ENCODE measurements around the gene COL4A2.

Gene COL4A2

DNA sequence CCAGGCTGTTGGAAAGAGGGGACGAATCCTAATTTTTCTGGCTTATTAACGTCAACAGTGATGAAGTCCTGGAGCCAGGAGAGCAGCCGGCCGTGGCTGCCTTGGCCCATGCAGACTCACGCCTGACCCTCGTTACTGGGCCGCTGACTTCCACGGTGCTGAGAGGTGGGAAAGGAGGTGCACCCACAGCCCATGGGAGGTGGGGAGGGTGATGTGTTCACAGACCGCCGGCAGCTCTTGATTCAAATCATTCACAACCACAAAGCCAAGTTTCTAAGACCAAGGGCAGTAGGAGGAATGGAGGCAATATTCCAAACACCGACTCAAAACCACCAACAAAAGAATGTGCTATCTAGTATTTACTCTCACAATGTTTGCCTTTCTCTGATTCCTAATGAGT lies 24.3 kb downstream of the COL4A2 start:
- no peak for DNase-seq (ENCODE audit: low read depth, low spot score)
- no peak overlapping the region for H3K4me3 ChIP-seq (ENCODE audit: low read length)

DNA sequence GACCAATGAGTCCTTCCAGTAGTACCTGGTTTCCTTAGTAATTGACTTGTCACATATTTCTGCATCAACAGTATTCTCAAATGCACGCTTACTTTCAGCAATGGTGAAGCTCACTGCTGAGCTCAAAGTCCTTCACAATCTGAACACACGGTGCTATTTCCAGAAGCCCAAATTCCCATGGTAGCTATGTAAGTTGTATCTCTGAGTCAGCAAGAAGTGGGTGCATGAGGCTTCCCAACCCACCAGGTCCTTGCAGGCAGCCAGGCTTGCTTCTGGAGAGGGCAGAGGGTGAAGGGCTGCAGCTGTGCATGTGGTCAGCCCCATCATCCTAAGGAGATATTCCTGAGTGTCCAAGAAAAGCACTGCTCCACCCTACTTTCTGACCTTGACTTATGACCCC lies 25.7 kb downstream of the COL4A2 start:
- no peak overlapping the region for H3K4me3 ChIP-seq (ENCODE audit: low read length)
- no peak for DNase-seq (ENCODE audit: low read depth, low spot score)

DNA sequence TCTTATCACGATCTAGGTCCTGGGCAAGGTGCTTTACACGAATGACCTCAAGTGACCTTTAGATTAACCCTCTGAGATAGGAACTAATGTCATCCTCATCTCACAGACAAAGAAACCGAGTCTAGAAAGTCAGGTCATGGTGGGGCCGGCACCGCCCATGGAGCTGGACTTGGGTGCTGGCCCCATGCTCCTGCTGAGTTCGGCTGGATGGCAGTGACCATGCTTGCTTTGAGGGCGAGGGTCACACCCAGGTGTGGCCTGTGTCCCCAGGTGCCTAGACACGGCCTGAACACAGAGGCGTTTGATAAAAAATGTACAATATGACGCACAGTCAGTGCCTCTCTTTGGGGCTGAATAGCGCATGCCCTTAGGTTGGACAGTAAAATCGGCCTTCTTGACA lies 26.8 kb downstream of the COL4A2 start:
- no peak for DNase-seq (ENCODE audit: low read depth, low spot score)
- no peak overlapping the region for H3K4me3 ChIP-seq (ENCODE audit: low read length)

DNA sequence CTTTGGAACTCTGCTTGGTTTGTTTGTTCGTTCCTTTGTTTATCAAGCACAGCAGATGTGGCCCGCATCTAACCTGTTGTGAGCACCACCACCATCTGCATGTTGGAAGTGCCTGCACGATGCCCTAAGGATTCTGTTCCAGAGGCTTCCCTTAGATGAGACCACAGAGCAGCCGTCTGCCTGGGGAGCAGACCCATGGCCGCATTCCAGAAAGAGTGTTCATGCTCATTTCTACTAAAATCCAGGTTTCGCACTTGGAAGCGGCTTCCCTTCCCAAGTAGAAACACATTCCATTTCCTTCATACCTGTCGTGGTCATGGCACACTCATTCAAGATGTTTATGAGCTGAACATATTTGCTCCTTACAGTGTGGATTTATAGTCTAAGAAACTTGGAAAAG lies 27.2 kb downstream of the COL4A2 start:
- no peak for DNase-seq (ENCODE audit: low read depth, low spot score)

DNA sequence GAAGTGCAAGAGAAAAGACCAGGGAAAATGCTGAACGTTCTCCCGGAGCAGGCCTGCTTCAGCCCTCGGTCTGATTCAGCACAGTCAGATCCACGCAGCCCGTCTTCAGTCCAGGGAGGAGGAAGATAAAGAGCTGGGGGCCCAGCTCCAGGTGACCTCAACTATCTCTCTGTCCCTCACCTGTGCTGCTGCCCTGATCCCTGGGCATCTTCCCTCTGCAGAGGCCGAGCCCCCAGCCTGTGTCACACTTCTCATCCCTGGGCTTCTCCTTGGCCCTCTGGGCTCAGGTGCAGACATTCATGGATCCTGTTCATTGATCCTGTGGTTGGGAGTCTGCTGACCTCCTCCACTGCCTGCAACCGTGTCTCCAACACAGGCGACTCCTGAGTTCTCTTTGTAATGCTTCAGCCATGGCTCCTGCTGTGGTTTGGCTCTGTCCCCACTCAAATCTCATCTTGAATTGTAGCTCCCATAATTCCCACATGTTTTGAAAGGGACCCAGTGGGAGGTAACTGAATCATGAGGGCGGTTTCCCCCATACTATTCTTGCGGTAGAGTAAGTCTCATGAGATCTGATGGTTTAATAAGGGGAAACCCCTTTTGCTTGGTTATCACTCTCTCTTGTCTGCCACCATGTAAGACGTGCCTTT lies 27.9 kb downstream of the COL4A2 start:
- no peak overlapping the region for H3K4me3 ChIP-seq (ENCODE audit: low read length)
- no peak for DNase-seq (ENCODE audit: low read depth, low spot score)

More for the DNA sequence above, 27.2 kb downstream of the COL4A2 start:
- H3K4me3 ChIP-seq (ENCODE audit: low read length) = no peak overlapping the region

DNA sequence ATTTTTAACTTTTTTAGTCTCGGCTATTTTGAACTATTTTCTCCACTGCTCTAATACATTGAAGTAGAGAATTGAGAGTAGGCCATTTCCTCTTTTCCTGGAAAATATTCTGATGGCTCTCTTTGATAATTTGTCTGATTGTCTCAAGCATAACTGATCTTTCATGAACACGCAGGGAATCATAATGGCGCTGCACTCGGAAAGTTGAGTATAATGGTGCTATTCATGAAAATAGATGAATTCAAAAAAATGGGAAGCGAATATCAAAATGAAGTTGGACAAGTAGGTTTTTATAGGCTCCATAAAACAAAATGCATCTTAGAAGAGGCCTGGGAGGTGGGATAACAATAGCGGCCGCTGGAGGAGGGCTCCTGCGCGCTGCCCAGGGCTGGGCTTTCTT lies 29.0 kb downstream of the COL4A2 start:
- no peak overlapping the region for H3K4me3 ChIP-seq (ENCODE audit: low read length)
- no peak for DNase-seq (ENCODE audit: low read depth, low spot score)

DNA sequence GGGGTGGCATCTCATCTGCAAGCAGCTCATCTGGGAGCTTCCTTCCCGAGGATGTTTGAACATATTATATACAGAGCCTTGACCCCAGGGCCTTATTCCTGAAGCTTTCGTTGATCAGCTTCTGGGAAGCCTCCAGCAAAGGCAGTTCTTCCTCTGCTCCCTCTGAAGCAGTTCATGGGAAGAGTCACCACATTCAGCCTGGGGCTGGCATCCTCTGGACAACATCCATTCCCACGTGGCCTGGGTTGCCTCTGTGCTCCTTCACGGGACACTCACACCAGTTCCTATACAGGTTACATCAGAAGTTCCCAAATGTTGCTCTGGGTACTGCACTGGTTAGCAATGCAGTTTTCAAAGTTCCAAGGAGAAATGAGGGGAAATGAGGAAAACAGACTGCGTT lies 29.6 kb downstream of the COL4A2 start:
- no peak overlapping the region for H3K4me3 ChIP-seq (ENCODE audit: low read length)
- no peak for DNase-seq (ENCODE audit: low read depth, low spot score)

DNA sequence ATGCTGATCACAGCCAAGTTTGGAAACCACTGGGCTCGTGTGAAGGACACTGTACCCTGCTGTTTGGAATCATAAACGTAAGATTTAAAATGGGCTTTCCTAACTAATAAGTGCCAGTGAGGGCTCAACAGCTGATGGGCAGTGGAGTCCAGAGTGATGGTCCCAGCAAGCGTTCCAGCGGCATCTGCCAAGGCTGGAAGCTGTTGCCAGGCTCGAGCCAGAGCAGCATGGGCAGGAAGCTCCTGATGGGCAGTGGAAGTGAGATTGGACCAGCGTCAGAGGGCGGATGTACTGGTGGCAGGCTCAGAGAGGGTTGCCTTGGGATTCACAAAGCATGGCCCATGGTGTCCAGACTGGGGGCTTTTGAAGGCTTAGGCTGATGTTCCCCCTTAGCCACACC lies 30.2 kb downstream of the COL4A2 start:
- DNase-seq (ENCODE audit: low read depth, low spot score) = no peak
- H3K4me3 ChIP-seq (ENCODE audit: low read length) = no peak overlapping the region

DNA sequence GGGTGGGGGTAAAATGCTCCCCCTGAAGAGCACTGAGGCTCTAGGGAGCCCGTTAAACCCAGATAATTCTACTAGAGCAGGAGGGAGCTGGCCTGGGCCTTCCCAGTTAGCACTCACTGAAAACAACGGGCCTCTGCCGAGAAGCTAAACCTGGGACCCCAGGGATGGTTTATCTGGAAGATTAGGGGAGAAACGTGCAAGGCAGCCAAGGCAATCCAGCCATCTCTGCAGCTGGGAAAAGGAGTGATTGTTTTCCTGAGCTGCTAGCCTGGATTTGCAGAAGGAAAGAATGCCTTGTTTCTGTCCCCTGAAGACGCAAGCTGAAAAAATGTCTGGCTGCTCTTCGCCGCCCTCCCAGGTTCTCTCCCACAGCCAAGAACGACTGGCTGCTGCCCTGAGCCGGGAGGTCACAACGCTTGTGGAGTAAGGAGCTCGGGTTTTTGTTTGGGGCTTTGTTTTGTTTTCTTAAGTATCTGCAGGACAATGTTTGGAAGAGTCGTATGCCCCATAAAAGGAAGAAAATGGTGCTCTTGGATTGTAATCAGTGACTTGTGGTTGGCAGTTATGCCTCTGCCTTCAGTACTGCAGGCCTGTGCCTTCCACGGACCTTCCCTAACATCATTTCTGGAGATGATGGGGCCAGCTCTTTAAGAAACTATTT lies 31.5 kb downstream of the COL4A2 start:
- H3K4me3 ChIP-seq (ENCODE audit: low read length) = no peak overlapping the region
- no peak for DNase-seq (ENCODE audit: low read depth, low spot score)

DNA sequence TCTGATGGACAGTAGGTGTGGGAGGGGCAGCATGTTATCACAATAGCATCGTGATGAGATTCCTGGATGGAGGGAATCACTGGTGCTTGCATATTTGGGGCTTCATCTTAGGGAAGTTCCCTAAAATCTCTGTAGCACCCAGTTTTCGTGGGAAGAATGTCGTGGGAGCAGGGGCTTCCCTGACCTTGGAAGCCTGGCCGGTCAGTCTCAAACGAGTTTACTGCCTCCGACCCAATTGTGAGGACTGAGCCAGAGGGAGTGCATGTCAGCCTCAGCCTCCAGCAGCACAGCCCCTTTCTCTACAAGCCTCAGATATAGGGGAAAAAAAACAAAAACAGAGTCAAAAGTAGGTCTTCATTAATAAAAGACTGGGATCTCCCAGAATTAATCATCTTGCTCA lies 32.2 kb downstream of the COL4A2 start:
- H3K4me3 ChIP-seq (ENCODE audit: low read length) = no peak overlapping the region
- no peak for DNase-seq (ENCODE audit: low read depth, low spot score)

DNA sequence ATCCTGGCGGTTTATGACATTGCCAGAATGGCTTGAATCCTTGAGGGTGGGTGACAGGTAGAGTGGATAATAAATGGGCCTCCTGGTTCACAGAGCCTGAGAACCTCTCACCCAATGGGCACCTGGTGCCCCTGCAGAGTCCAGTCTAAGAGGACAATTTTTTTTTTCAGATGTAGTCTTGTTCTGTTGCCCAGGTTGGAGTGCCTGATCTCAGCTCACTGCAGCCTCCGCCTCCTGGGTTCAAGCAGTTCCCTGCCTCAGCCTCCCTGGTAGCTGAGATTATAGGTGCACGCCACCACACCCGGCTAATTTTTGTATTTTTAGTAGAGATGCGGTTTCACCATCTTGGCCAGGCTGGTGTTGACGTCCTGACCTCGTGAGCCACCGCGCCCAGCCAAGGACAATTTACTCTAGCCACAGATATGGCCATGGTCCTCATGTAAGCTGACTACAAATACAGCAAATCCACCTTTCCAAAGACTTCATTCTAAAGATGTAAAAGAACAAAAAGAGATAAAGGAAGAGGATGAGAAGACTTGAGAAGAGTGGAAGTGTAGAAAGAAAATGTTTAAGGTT lies 33.0 kb downstream of the COL4A2 start:
- H3K4me3 ChIP-seq (ENCODE audit: low read length) = no peak overlapping the region
- no peak for DNase-seq (ENCODE audit: low read depth, low spot score)

DNA sequence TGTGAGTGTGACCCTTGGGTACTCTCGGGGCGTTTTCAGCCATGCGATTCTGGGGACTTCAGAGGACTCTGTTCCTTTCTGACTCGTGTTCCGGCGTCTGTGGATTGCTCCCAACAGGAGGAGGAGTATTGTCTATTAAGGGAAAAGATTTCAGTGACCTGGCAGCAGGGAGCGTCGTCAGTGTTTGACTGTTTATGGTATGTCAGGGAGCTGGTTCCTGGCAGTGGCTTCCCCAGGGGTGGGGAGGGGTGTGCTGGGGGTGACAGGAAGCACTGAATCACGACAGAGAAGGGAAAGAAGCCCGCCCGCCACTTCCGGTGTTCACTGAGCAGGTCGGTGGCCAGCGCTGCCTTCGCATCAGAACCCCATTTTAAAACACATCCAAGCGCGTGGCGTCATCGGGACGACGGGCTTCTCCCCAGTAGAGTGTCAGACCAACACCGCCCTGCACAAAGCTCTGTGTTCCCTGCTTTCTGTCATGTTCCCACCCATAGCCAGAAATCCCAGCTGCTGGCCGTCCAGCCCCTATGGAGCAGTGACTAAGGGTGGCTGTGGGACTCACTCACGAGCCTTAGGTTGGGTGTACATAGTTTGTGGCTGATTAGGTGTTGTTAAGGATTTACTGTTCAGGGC lies 33.8 kb downstream of the COL4A2 start:
- DNase-seq (ENCODE audit: low read depth, low spot score) = no peak

DNA sequence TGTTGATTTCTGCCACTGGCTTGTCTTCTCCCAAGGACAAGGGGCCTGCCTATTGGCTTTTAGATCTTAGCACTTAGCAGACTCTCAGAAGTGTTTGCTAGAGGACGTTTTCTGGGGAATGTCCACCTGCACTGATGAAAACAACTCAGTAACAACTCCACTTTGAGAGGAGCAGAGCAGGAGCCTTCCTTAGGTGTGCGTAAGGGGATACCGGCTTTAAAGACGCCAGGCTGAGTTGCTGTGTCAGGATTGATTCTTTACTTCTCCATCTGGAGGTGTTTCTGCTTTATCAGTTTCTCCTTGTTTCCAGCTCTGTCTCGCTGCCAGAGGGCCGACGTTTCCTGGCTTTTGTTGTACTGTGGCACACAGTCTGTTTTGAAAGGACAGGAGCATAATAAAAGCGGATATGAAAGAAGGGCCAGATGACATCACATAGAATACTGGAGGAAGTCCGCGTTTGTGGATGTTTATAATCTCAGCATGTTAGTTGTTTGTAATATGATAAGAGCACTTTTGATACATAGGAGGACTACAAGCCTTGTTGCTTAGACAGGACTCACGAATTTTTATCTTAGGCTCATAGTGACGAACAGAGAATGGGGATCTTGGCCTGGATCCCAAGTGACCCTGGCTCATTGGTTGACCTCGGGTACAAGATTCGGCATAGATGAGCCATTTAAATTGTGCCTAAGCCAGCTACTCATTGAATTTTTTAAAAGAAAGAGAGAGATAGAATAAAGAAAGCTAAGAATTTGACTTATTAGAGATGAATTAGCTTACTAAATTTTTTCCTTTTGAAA lies 34.6 kb downstream of the COL4A2 start:
- no peak overlapping the region for H3K4me3 ChIP-seq (ENCODE audit: low read length)
- no peak for DNase-seq (ENCODE audit: low read depth, low spot score)

More for the DNA sequence above, 33.8 kb downstream of the COL4A2 start:
- no peak overlapping the region for H3K4me3 ChIP-seq (ENCODE audit: low read length)

DNA sequence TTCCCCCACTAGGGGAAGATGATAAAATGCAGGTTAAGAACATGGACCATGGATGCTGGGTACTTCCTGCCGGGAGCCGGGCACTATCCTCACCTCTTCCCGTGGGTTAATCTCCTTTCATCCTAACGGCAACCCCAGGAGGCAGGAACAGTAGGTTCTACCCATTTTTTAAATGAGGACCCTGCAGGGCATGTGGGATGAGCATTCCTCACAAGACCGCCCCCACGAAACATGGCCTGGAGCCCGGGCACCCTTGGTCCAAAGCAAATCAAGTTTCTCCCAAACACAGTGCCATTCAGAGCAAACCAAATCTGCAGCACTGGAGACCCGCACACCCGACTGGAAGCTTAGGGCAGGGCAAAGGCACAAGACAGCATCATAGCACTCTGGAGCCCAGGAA lies 35.4 kb downstream of the COL4A2 start:
- DNase-seq (ENCODE audit: low read depth, low spot score) = no peak
- H3K4me3 ChIP-seq (ENCODE audit: low read length) = no peak overlapping the region

DNA sequence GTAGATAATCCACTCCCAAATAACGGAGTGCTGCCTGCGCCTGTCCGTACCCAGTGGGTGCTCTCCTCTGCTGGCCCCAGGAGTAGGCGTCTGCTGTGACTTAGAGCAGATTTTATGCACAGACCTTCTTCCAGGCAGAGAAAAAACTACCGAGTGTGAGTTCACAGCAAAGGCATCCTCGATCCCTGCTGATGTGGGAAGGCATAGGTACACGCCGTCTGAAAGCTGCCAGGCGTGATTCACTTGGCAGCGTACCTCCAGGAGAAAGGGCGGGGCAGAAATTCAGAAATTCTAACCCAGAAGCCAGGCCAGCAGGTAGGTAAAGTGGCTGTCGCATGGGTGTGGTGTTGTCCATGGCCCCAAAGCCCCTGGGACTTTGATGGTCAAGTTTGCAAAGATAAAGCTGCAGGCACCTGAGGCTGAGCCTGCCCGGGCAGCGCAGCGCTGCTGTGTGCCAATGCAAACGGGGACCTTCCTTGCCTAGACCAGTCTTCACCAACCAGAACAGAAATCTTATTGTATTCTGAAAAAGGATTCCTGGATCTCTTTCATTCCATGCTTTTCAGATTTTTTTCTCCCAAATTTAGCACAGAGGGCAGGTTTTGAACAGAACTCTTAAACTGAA lies 36.3 kb downstream of the COL4A2 start:
- no peak overlapping the region for H3K4me3 ChIP-seq (ENCODE audit: low read length)
- no peak for DNase-seq (ENCODE audit: low read depth, low spot score)

DNA sequence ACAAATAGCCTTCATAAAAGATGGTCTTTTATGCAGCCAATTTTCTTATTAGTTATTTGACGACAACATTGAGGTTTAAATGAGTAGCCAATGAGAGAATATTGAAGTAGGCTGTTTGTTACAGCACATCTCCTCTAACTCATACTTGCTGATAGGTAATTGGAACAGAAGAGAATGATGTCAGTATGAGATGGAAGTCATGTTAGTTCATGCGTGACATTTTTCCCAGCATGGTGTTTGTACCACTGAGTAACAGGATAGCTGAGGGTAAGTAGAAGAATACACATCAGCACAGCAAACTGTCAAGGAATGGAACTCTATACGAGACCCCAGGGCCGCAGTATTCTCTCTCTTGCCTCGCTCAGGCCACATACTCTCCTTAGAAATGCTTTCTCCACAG lies 37.2 kb downstream of the COL4A2 start:
- DNase-seq (ENCODE audit: low read depth, low spot score) = no peak
- H3K4me3 ChIP-seq (ENCODE audit: low read length) = no peak overlapping the region

DNA sequence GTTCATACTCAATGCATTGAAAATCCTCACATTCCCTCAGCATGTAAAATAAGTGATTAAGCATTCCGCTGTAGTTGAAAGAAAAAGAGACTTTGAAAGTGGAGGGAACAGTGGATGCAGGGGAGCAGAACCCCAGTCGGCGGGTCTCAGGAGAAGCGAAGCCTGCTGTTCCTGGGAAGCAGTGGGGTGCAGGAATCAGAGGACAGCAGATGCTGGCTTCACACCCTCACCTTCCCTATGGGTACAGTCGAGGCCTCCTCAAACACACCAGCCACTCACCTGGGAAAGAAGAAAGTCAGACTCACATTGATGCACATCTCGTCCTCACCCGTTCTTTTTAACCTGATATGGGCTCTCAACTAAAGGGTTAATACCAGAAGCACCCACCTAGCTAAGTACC lies 38.2 kb downstream of the COL4A2 start:
- no peak for DNase-seq (ENCODE audit: low read depth, low spot score)
- no peak overlapping the region for H3K4me3 ChIP-seq (ENCODE audit: low read length)

DNA sequence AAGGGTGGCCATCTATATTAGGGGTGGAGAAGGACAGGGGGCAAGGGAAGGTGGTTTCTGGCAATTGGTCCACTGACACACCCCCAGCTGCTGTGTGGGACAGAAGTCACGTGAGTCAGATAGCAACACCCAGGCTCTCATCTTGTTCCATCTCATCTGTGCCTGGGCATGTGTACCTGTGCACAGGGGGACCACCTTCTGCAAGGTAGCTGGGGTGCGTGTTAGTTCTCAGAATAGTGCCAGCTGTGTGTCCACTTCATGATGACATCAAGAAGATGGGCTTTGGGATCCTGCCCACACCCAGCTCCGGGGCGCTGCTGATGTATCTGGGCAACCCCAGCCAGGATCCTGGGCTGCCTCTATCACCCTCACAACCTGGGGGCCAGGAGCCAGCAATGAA lies 38.6 kb downstream of the COL4A2 start:
- DNase-seq (ENCODE audit: low read depth, low spot score) = no peak
- H3K4me3 ChIP-seq (ENCODE audit: low read length) = no peak overlapping the region

DNA sequence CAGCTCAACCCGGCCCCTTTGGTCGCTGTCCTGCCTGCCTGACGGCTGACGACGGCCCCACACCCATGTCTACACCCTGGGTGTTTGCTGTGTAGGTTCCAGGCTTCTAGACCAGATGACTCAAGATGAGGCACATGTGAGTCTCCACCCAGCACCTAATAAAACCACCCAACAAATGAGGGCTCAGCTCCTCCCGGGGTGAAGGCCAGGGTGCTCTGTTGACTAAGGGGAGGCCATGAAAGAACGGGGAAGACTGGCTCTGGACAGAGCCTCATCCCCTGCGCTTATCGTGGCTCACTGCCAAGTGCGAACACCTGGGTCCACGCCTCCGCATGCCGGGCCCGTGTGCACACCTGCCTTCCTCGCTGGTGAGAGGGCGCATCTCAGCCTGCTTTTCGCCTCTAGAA lies 39.6 kb downstream of the COL4A2 start:
- no peak for DNase-seq (ENCODE audit: low read depth, low spot score)
- H3K4me3 ChIP-seq (ENCODE audit: low read length) = no peak overlapping the region
